HEK293 (cell line): Measurements from ENCODE around the gene DNMT1.

Experiments
- CTCF ChIA-PET: fragments of 350-600 bp; formaldehyde crosslinking; extraction: SDS; loops from one replicate; lab custom pipeline; 2021; ENCODE audit warnings: antibody characterized with exemption; lab: Yijun Ruan, JAX
- POLR2A ChIA-PET: fragments of 300-600 bp; formaldehyde crosslinking; extraction: SDS; loops from one replicate; lab custom pipeline; 2020; ENCODE audit warnings: antibody characterized with exemption, inconsistent platforms; lab: Yijun Ruan, JAX
- H3K27ac ChIP-seq: fragments of 200-500 bp; sonication (Bioruptor generic); 2 replicates; pipeline ENCODE4 v1.5.1; 2014; ENCODE audit warnings: low read depth, low read length, control low read depth, inconsistent platforms; ENCODE audit errors: extremely low read depth
- H3K36me3 ChIP-seq, 2 experiments: fragments of 200-500 bp in 1 of 2; sonication (Bioruptor generic) in 1 of 2; 1 replicate in 1 of 2; 2 replicates in 1 of 2; pipeline ENCODE4 v1.5.1; 2014 to 2017; ENCODE audit warnings: inconsistent platforms in 2 of 2, low read length in 2 of 2; ENCODE audit not compliant: control insufficient read depth in 2 of 2, insufficient read depth in 1 of 2
- H3K4me1 ChIP-seq: fragments of 200-500 bp; sonication (Bioruptor generic); 2 replicates; pipeline ENCODE4 v1.5.1; 2014; ENCODE audit warnings: mild to moderate bottlenecking, low read length, inconsistent platforms; ENCODE audit not compliant: control insufficient read depth, insufficient read depth
- H3K4me3 ChIP-seq: 2 replicates; pipeline ENCODE4 v1.5.1; 2011; ENCODE audit warnings: low read depth, mild to moderate bottlenecking, control low read depth, low read length, moderate library complexity
- H3K9me3 ChIP-seq: fragments of 200-500 bp; sonication (Bioruptor generic); 2 replicates; pipeline ENCODE4 v1.5.1; 2014; ENCODE audit warnings: low read depth, low read length, inconsistent platforms; ENCODE audit not compliant: control insufficient read depth, insufficient read depth
- EGR2 ChIP-seq: fragments of 450-650 bp; formaldehyde crosslinking; IDR thresholded peaks from 2 replicates; pipeline ENCODE4 v1.5.1; 2016; ENCODE audit warnings: low read depth, missing biosample characterization, missing genetic modification characterization
- MEIS1 ChIP-seq: sonication (generic); formaldehyde crosslinking; IDR thresholded peaks from 2 replicates; pipeline ENCODE4 v1.8.1; 2022; ENCODE audit warnings: missing genetic modification reagents, mild to moderate bottlenecking, borderline replicate concordance
- PBX3 ChIP-seq: sonication (generic); formaldehyde crosslinking; IDR thresholded peaks from 2 replicates; pipeline ENCODE4 v1.8.1; 2022; ENCODE audit warnings: mild to moderate bottlenecking, moderate library complexity, missing genetic modification reagents
- RBAK ChIP-seq: fragments of 450-650 bp; formaldehyde crosslinking; IDR thresholded peaks from 2 replicates; pipeline ENCODE4 v1.5.1; 2016; ENCODE audit warnings: missing biosample characterization, missing genetic modification characterization
- REST ChIP-seq: fragments of 450-650 bp; formaldehyde crosslinking; IDR thresholded peaks from 2 replicates; pipeline ENCODE4 v1.5.1; 2016; ENCODE audit warnings: missing biosample characterization, missing genetic modification characterization
- SETDB1 ChIP-seq: IDR thresholded peaks from one replicate; pipeline ENCODE4 v1.6.1; 2017; ENCODE audit warnings: mild to moderate bottlenecking, low read length, moderate library complexity, mixed read lengths; ENCODE audit not compliant: insufficient read length
- SP7 ChIP-seq: fragments of 450-650 bp; formaldehyde crosslinking; IDR thresholded peaks from 2 replicates; pipeline ENCODE4 v1.5.1; 2016; ENCODE audit warnings: missing biosample characterization, missing genetic modification characterization
- ZBTB21 ChIP-seq: fragments of 450-650 bp; formaldehyde crosslinking; IDR thresholded peaks from 2 replicates; pipeline ENCODE4 v1.5.1; 2017; ENCODE audit warnings: missing biosample characterization, missing genetic modification characterization
- ZFP69B ChIP-seq: fragments of 450-650 bp; formaldehyde crosslinking; IDR thresholded peaks from 2 replicates; pipeline ENCODE4 v1.5.1; 2016; ENCODE audit warnings: missing biosample characterization, missing genetic modification characterization
- ZNF155 ChIP-seq: fragments of 450-650 bp; formaldehyde crosslinking; IDR thresholded peaks from 2 replicates; pipeline ENCODE4 v1.5.1; 2016; ENCODE audit warnings: missing biosample characterization, missing genetic modification characterization
- ZNF157 ChIP-seq: fragments of 450-650 bp; formaldehyde crosslinking; IDR thresholded peaks from 2 replicates; pipeline ENCODE4 v1.5.1; 2016; ENCODE audit warnings: missing biosample characterization, missing genetic modification characterization
- ZNF175 ChIP-seq: fragments of 450-650 bp; formaldehyde crosslinking; IDR thresholded peaks from 2 replicates; pipeline ENCODE4 v1.5.1; 2016; ENCODE audit warnings: missing biosample characterization, missing genetic modification characterization
- ZNF184 ChIP-seq: fragments of 450-650 bp; IDR thresholded peaks from 2 replicates; pipeline ENCODE4 v1.5.1; 2018; ENCODE audit warnings: missing biosample characterization, mild to moderate bottlenecking, missing genetic modification characterization
- ZNF211 ChIP-seq: fragments of 450-650 bp; formaldehyde crosslinking; IDR thresholded peaks from 2 replicates; pipeline ENCODE4 v1.5.1; 2016; ENCODE audit warnings: low read depth, missing biosample characterization, missing genetic modification characterization
- ZNF239 ChIP-seq: fragments of 450-650 bp; formaldehyde crosslinking; IDR thresholded peaks from 2 replicates; pipeline ENCODE4 v1.5.1; 2016; ENCODE audit warnings: missing biosample characterization, missing genetic modification characterization
- ZNF350 ChIP-seq: fragments of 450-650 bp; formaldehyde crosslinking; IDR thresholded peaks from 2 replicates; pipeline ENCODE4 v1.5.0; 2017; ENCODE audit warnings: missing biosample characterization, mild to moderate bottlenecking, missing genetic modification characterization
- ZNF398 ChIP-seq: fragments of 450-650 bp; formaldehyde crosslinking; IDR thresholded peaks from 2 replicates; pipeline ENCODE4 v1.5.1; 2017; ENCODE audit warnings: missing biosample characterization, missing genetic modification characterization
- ZNF473 ChIP-seq: fragments of 450-650 bp; formaldehyde crosslinking; IDR thresholded peaks from 2 replicates; pipeline ENCODE4 v1.5.1; 2017; ENCODE audit warnings: missing biosample characterization, missing genetic modification characterization
- ZNF501 ChIP-seq: fragments of 450-650 bp; formaldehyde crosslinking; IDR thresholded peaks from 2 replicates; pipeline ENCODE4 v1.5.1; 2016; ENCODE audit warnings: missing biosample characterization, missing genetic modification characterization
- ZNF518A ChIP-seq: fragments of 450-650 bp; formaldehyde crosslinking; conservative IDR thresholded peaks from 2 replicates; pipeline ENCODE4 v1.5.1; 2016; ENCODE audit warnings: low read depth, missing biosample characterization, missing genetic modification characterization
- ZNF521 ChIP-seq: fragments of 450-650 bp; formaldehyde crosslinking; IDR thresholded peaks from 2 replicates; pipeline ENCODE4 v1.5.1; 2017; ENCODE audit warnings: missing biosample characterization, mild to moderate bottlenecking, missing genetic modification characterization
- ZNF530 ChIP-seq: fragments of 450-650 bp; formaldehyde crosslinking; IDR thresholded peaks from 2 replicates; pipeline ENCODE4 v1.5.1; 2016; ENCODE audit warnings: low read depth, missing biosample characterization, missing genetic modification characterization
- ZNF555 ChIP-seq: fragments of 450-650 bp; formaldehyde crosslinking; conservative IDR thresholded peaks from 2 replicates; pipeline ENCODE4 v1.5.1; 2017; ENCODE audit warnings: missing biosample characterization, mild to moderate bottlenecking, missing genetic modification characterization, inconsistent platforms
- ZNF560 ChIP-seq: fragments of 450-650 bp; formaldehyde crosslinking; IDR thresholded peaks from 2 replicates; pipeline ENCODE4 v1.5.1; 2017; ENCODE audit warnings: missing biosample characterization, missing genetic modification characterization, borderline replicate concordance
- ZNF660 ChIP-seq: fragments of 450-650 bp; IDR thresholded peaks from 2 replicates; pipeline ENCODE4 v1.5.1; 2018; ENCODE audit warnings: missing biosample characterization, mild to moderate bottlenecking, missing genetic modification characterization
- ZNF670 ChIP-seq: fragments of 450-650 bp; formaldehyde crosslinking; IDR thresholded peaks from 2 replicates; pipeline ENCODE4 v1.5.1; 2016; ENCODE audit warnings: missing biosample characterization, missing genetic modification characterization, low read depth
- ZNF792 ChIP-seq: fragments of 450-650 bp; formaldehyde crosslinking; IDR thresholded peaks from 2 replicates; pipeline ENCODE4 v1.5.1; 2016; ENCODE audit warnings: missing biosample characterization, missing genetic modification characterization
- ZSCAN23 ChIP-seq: fragments of 450-650 bp; formaldehyde crosslinking; IDR thresholded peaks from 2 replicates; pipeline ENCODE4 v1.5.1; 2016; ENCODE audit warnings: missing biosample characterization, missing genetic modification characterization

Gene DNMT1

GRCh38 chr19:10105509-10106099 lies 89.1 kb downstream of the DNMT1 start:
- CTCF ChIA-PET, result interaction anchor here (0.6 to 1.2 kb wide), 3 partner anchors 64 to 154 kb away, joined by 3 to 4 read pairs (median 3); no protein-coding TSS in a partner anchor
- TF ChIP-seq ZNF521, result no peak
- TF ChIP-seq ZNF660 (tag by site-specific recombination), result peak; percentile 86; the same call in 1 of the 2 replicates
- TF ChIP-seq ZNF473 (tag by site-specific recombination), result no peak
- TF ChIP-seq ZNF530 (tag by site-specific recombination), result no peak
- 0 out of 2 replicates have a peak, but pooled peaks have one; percentile 6 for TF ChIP-seq PBX3 (CRISPR knock-in tag)
- TF ChIP-seq ZNF184 (tag by site-specific recombination), result peak; percentile 50; the same call in 1 of the 2 replicates
- TF ChIP-seq ZSCAN23 (tag by site-specific recombination), result no peak
- no peak for TF ChIP-seq ZNF518A
- TF ChIP-seq ZNF670 (tag by site-specific recombination), result no peak
- TF ChIP-seq ZNF398, result peak; percentile 58
- no peak for TF ChIP-seq ZNF501
- TF ChIP-seq SETDB1, result no peak
- no peak for TF ChIP-seq ZNF350 (tag by site-specific recombination)
- no peak for TF ChIP-seq ZNF792
- no peak for TF ChIP-seq ZNF157 (tag by site-specific recombination)
- no peak for TF ChIP-seq ZBTB21 (tag by site-specific recombination)
- TF ChIP-seq ZNF239 (tag by site-specific recombination), result no peak
- TF ChIP-seq ZNF155 (tag by site-specific recombination), result no peak
- no peak for TF ChIP-seq ZNF211 (tag by site-specific recombination)
- 0 out of 2 replicates have a peak, but pooled peaks have one; percentile 3 for TF ChIP-seq REST
- no peak for TF ChIP-seq SP7
- TF ChIP-seq RBAK (tag by site-specific recombination), result 0 out of 2 replicates have a peak, but pooled peaks have one; percentile 8
- no peak for TF ChIP-seq ZNF175 (tag by site-specific recombination)
- TF ChIP-seq ZFP69B, result no peak
- no peak for TF ChIP-seq EGR2 (tag by site-specific recombination)
- TF ChIP-seq ZNF555 (tag by site-specific recombination), result no peak
- TF ChIP-seq MEIS1, result no peak
- TF ChIP-seq ZNF560, result no peak

More at GRCh38 chr19:10105509-10106099, 89.1 kb downstream of the DNMT1 start:
- H3K4me1 ChIP-seq, result no peaks in the 10 kb centered on the region
- no peak overlapping the region for H3K4me3 ChIP-seq
- H3K36me3 ChIP-seq, result peaks cover 14 to 36% of the 10 kb centered on the region in 2 experiments; a peak in 2 of 3 replicates
- POLR2A ChIA-PET, result interaction anchor here (0.6 to 2.1 kb wide), 6 partner anchors 9 to 406 kb away, joined by 3 to 26 read pairs (median 4); partner anchors contain the start of gene DNMT1
- H3K27ac ChIP-seq, result no peak overlapping the region
- no peaks in the 10 kb centered on the region for H3K9me3 ChIP-seq
